Neural progenitor cell (in vitro differentiated cells): ENCODE data around the gene CRBN. TPM values are rescaled to one million over a fixed set of nuclear protein-coding genes. Genes with fewer than 3 reads are reported as not detected.

Experiments used
- DNase-seq: peaks from one replicate; pipeline ENCODE4 v3.0.0-alpha.2; 2016; ENCODE audit warnings: low spot score
- H2AFZ ChIP-seq: fragments of 200-600 bp; sonication (generic); replicated peaks from 2 replicates; pipeline ENCODE4 v1.6.1; 2016; ENCODE audit warnings: antibody characterized with exemption
- H3F3A ChIP-seq: fragments of 200-600 bp; sonication (generic); 2 replicates; pipeline ENCODE4 v1.6.1; 2016; ENCODE audit warnings: antibody characterized with exemption, low read depth
- H3K27ac ChIP-seq: fragments of 200-600 bp; sonication (generic); 2 replicates; pipeline ENCODE4 v1.5.1; 2016; ENCODE audit warnings: mild to moderate bottlenecking
- H3K27me3 ChIP-seq: fragments of 200-600 bp; sonication (generic); 2 replicates; pipeline ENCODE4 v1.6.1; 2016; ENCODE audit warnings: mild to moderate bottlenecking, moderate library complexity
- H3K36me3 ChIP-seq: fragments of 200-600 bp; sonication (generic); 2 replicates; pipeline ENCODE4 v1.5.1; 2016
- H3K4me1 ChIP-seq: fragments of 200-600 bp; sonication (generic); 2 replicates; pipeline ENCODE4 v1.6.1; 2016; ENCODE audit warnings: mixed run types
- H3K4me2 ChIP-seq: fragments of 200-600 bp; sonication (generic); 2 replicates; pipeline ENCODE4 v1.6.1; 2016
- H3K4me3 ChIP-seq: fragments of 200-600 bp; sonication (generic); 2 replicates; pipeline ENCODE4 v1.5.1; 2016
- H3K79me2 ChIP-seq: fragments of 200-600 bp; sonication (generic); 2 replicates; pipeline ENCODE4 v1.6.1; 2016; ENCODE audit warnings: low read depth
- H3K9ac ChIP-seq: fragments of 200-600 bp; sonication (generic); 2 replicates; pipeline ENCODE4 v1.6.1; 2016
- H3K9me3 ChIP-seq: fragments of 200-600 bp; sonication (generic); 2 replicates; pipeline ENCODE4 v1.5.1; 2016; ENCODE audit warnings: low read depth
- H4K20me1 ChIP-seq: fragments of 200-600 bp; sonication (generic); 2 replicates; pipeline ENCODE4 v1.6.1; 2016; ENCODE audit warnings: low read depth
- H3K27ac Mint-ChIP-seq: 3 replicates; pipeline ENCODE4 v1.8.0; 2021; ENCODE audit warnings: mixed read lengths
- H3K27me3 Mint-ChIP-seq: 2 replicates; pipeline ENCODE4 v1.8.0; 2022; ENCODE audit warnings: low read depth, mild to moderate bottlenecking, inconsistent platforms, moderate library complexity, mixed read lengths; ENCODE audit not compliant: insufficient read depth
- H3K36me3 Mint-ChIP-seq: 3 replicates; pipeline ENCODE4 v1.8.0; 2021; ENCODE audit warnings: mixed read lengths
- H3K4me1 Mint-ChIP-seq: 3 replicates; pipeline ENCODE4 v1.8.0; 2021; ENCODE audit warnings: mixed read lengths
- H3K4me3 Mint-ChIP-seq: 3 replicates; pipeline ENCODE4 v1.8.0; 2021; ENCODE audit warnings: mild to moderate bottlenecking, moderate library complexity, mixed read lengths
- H3K9me3 Mint-ChIP-seq: 3 replicates; pipeline ENCODE4 v1.8.0; 2020; ENCODE audit warnings: mixed read lengths
- EZH2 ChIP-seq: fragments of 200-600 bp; sonication (generic); IDR thresholded peaks from 2 replicates; pipeline ENCODE4 v1.6.1; 2017; ENCODE audit warnings: antibody characterized with exemption, mild to moderate bottlenecking, moderate library complexity
- EZH2phosphoT487 ChIP-seq: fragments of 200-600 bp; sonication (generic); IDR thresholded peaks from 2 replicates; pipeline ENCODE4 v1.6.1; 2017; ENCODE audit warnings: antibody characterized with exemption
- total RNA-seq: library from RNA; depleted of rRNA; stranded (reverse); fragments of >200 nt; gene quantifications from 2 replicates; pipeline ENCODE4 v1.2.3, GENCODE V29; 2015; ENCODE audit warnings: low replicate concordance
- TF ChIP-seq, protein P1 (sequence below): fragments of 200-600 bp; sonication (generic); IDR thresholded peaks from 2 replicates; pipeline ENCODE4 v1.5.1; 2017; ENCODE audit warnings: antibody characterized with exemption, mild to moderate bottlenecking

Gene CRBN
- total RNA-seq, 1 donor from 2014 or later = 78.0 TPM

DNA sequence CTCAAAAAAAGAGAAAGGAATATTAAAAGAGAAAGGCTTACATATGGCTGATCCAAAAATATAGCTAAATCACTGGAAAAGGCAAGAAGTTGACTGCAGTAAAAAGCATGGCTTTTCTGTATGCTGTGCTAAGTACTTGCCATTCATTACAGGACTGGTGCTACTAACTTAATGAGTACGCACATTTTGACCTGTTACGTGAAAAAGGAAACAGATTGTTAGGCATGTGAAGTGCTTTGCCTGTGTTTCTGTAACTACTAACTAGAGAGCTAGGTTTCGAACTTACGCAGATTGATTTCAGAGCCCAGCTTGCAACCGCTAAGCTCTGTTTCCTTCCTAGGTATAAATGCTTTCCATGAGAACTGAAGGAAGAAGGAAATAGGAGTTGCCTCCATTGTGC is 49.9 kb downstream of the CRBN start:
- Mint-ChIP-seq H3K9me3 (no peaks in the 10 kb centered on the region), H3K4me3 (no peak overlapping the region), H3K27ac (no peak overlapping the region), H3K27me3 (peaks cover 5% of the 10 kb centered on the region), H3K4me1 (peaks cover 25% of the 10 kb centered on the region), H3K36me3 (peaks cover 18% of the 10 kb centered on the region)
- Histone ChIP-seq H3K27ac (no peak overlapping the region), H4K20me1 (no peaks in the 10 kb centered on the region), H3K4me1 (peaks cover 7% of the 10 kb centered on the region), H3K9me3 (no peaks in the 10 kb centered on the region), H3K27me3 (no peaks in the 10 kb centered on the region), H3K4me3 (no peak overlapping the region), H3K4me2 (no peak overlapping the region), H2AFZ (no peak overlapping the region), H3K9ac (no peak overlapping the region), H3K36me3 (peaks cover 18% of the 10 kb centered on the region), H3K79me2 (peaks cover 46% of the 10 kb centered on the region), H3F3A (peaks cover 5% of the 10 kb centered on the region)
- TF ChIP-seq EZH2 (no peak), EZH2phosphoT487 (no peak)
- TF ChIP-seq, protein P1, sequence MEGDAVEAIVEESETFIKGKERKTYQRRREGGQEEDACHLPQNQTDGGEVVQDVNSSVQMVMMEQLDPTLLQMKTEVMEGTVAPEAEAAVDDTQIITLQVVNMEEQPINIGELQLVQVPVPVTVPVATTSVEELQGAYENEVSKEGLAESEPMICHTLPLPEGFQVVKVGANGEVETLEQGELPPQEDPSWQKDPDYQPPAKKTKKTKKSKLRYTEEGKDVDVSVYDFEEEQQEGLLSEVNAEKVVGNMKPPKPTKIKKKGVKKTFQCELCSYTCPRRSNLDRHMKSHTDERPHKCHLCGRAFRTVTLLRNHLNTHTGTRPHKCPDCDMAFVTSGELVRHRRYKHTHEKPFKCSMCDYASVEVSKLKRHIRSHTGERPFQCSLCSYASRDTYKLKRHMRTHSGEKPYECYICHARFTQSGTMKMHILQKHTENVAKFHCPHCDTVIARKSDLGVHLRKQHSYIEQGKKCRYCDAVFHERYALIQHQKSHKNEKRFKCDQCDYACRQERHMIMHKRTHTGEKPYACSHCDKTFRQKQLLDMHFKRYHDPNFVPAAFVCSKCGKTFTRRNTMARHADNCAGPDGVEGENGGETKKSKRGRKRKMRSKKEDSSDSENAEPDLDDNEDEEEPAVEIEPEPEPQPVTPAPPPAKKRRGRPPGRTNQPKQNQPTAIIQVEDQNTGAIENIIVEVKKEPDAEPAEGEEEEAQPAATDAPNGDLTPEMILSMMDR = no peak
- DNase-seq = no peak

DNA sequence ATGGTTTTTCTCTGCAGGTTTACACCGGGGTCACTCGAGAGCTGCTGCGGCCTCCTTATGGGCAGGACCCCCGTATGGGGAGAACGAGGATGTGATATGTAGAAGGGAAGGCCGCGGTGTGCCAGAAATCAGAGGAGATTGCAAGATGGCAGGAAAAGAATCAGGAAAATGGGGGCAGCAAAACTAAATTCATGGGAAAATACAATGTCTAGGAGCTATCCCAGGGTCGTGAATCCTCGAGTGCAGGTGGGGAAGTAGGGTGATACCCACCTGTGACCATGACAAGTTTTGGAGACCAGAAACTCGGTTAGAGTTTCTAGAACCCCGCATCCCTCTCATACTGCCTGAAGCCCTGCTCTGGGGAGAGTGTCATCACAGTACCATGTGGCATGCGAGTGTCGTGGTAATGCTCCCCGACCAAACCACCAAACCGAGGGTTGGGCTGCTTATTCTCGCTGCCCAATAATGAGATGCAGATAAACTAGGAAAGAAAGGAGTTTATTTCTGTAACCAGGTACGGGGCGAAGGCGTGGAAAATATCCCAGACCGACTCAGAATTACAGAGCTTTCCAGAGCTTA is 52.0 kb downstream of the CRBN start:
- Mint-ChIP-seq H3K36me3 (peaks cover 15% of the 10 kb centered on the region), H3K4me3 (peak overlapping the region; percentile 95), H3K4me1 (peaks cover 25% of the 10 kb centered on the region), H3K9me3 (no peaks in the 10 kb centered on the region), H3K27ac (peak overlapping the region; percentile 90), H3K27me3 (peaks cover 5% of the 10 kb centered on the region)
- Histone ChIP-seq H3K27ac (no peak overlapping the region), H3K4me3 (peak overlapping the region; percentile 84), H3K4me2 (peak overlapping the region; percentile 83), H3K9ac (peak overlapping the region; percentile 85), H3K4me1 (peaks cover 7% of the 10 kb centered on the region), H4K20me1 (no peaks in the 10 kb centered on the region), H3K27me3 (no peaks in the 10 kb centered on the region), H3F3A (peaks cover 5% of the 10 kb centered on the region), H3K9me3 (no peaks in the 10 kb centered on the region), H3K79me2 (peaks cover 26% of the 10 kb centered on the region), H2AFZ (peak overlapping the region; percentile 72), H3K36me3 (peaks cover 18% of the 10 kb centered on the region)
- peak; percentile 16 for DNase-seq
- TF ChIP-seq, protein P1 = no peak
- TF ChIP-seq EZH2 (no peak), EZH2phosphoT487 (no peak)

DNA sequence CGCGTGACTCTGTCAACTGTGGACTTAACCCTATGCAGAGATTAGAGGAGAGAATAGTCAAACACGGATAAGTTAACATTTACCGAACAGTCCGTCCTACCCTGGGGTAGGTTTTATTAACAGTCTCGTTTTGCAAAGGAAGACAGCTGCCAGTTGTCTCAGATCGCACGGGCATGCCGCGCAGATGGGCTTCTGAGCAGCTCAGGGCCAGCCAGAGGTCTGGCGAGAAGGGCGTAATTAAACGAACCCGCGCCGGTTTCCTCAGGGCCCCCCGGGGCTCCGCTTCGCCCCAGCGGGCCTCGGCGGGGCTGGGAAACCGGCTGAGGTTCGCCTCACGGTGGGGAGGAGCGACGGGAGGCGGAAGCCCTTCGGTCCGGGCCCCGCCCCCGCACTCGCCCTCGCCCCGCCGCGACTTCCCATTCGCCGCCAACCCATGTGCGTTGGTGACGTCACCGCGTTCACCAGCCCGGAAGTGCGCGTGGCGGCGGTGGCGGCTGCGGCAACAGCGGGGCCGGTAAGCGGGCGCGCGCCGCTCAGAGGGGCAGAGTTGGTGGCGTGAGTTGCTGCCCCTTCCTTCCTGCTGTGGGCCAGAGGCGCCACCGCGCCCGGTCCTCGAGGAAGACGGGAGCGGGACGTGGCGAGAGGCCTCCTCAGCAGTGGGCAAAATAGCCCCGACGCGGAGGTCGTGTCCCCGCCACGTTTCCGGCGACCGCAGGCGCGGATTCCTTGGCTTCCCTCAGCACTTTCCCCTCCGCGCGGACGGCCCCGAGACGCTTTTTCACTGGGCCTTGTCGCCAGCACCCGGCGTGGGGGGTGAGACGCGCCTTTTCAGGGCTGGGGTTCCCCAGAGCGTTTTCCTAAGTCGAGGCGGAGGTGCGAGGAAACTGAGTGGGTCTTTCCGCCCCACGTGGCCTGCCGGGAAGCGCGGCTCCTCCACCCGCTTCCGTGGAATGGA is 52.7 kb downstream of the CRBN start, which contains the start of gene TRNT1:
Gene TRNT1 (plus strand): TSS at position 464 of the 955 bp plus-strand sequence. CDS start 2,101 bp downstream, outside the sequence.
- Histone ChIP-seq H3K27me3 (no peaks in the 10 kb centered on the region), H2AFZ (peak within 1 kb of the TSS; percentile 96), H3K9ac (peak within 1 kb of the TSS; percentile 85), H3K4me3 (peak within 1 kb of the TSS; percentile 84), H3K9me3 (no peaks in the 10 kb centered on the region), H4K20me1 (no peaks in the 10 kb centered on the region), H3K36me3 (peaks cover 18% of the 10 kb centered on the region), H3K4me1 (peaks cover 7% of the 10 kb centered on the region), H3F3A (peaks cover 5% of the 10 kb centered on the region), H3K4me2 (peak within 1 kb of the TSS; percentile 83), H3K79me2 (peaks cover 26% of the 10 kb centered on the region), H3K27ac (peak within 1 kb of the TSS; percentile 55)
- TF ChIP-seq EZH2phosphoT487 (no peak), EZH2 (no peak)
- TF ChIP-seq, protein P1 = no peak
- peak within 1 kb of the TSS; percentile 90 for H3K27ac Mint-ChIP-seq
- DNase-seq = peak; percentile 98
- H3K9me3 Mint-ChIP-seq = no peaks in the 10 kb centered on the region
- peak within 1 kb of the TSS; percentile 95 for H3K4me3 Mint-ChIP-seq
- peaks cover 25% of the 10 kb centered on the region for H3K4me1 Mint-ChIP-seq
- peaks cover 15% of the 10 kb centered on the region for H3K36me3 Mint-ChIP-seq
- H3K27me3 Mint-ChIP-seq = peaks cover 5% of the 10 kb centered on the region
